Measurements from ENCODE around the gene TMC1.
A peak's percentile ranks its signal among the peaks of the same experiment; 100 is the strongest.
"Not testable (repeated sequence)": the region's sequence is repeated elsewhere in the genome, so short reads cannot be mapped to it uniquely, and the experiment has no call there.

The TMC1 gene

GRCh38 chr9:72480921-72481320, 40.5 kb upstream of the TMC1 start:
- no peak for TF ChIP-seq CTCF (IDR thresholded peaks at IDR 0.05; ENCODE audit: insufficient read depth, missing control alignments)
- DNase-seq (ENCODE audit: insufficient read length, low spot score) (no peak), FAIRE-seq (no peak)

GRCh38 chr9:72485821-72486593, 35.4 kb upstream of the TMC1 start:
- no peak for DNase-seq (ENCODE audit: insufficient read length, low spot score)
- FAIRE-seq = no peak

GRCh38 chr9:72486594-72486955, 34.8 kb upstream of the TMC1 start:
- DNase-seq (ENCODE audit: insufficient read length, low spot score) (no peak), FAIRE-seq (no peak)
- no peak for TF ChIP-seq CTCF (IDR thresholded peaks at IDR 0.05; ENCODE audit: insufficient read depth, missing control alignments)

More at GRCh38 chr9:72485821-72486593, 35.4 kb upstream of the TMC1 start:
- no peak for TF ChIP-seq CTCF (IDR thresholded peaks at IDR 0.05; ENCODE audit: insufficient read depth, missing control alignments)

- not testable (repeated sequence) for DNase-seq (ENCODE audit: insufficient read length, low spot score)
- FAIRE-seq = peak; percentile 6
Measured at GRCh38 chr9:72487665-72488064, 33.7 kb upstream of the TMC1 start.

GRCh38 chr9:72489986-72490385, 31.4 kb upstream of the TMC1 start:
- FAIRE-seq = no peak
- no peak for DNase-seq (ENCODE audit: insufficient read length, low spot score)
- no peak for TF ChIP-seq CTCF (IDR thresholded peaks at IDR 0.05; ENCODE audit: insufficient read depth, missing control alignments)

- FAIRE-seq (no peak), DNase-seq (ENCODE audit: insufficient read length, low spot score) (no peak)
- no peak for TF ChIP-seq CTCF (IDR thresholded peaks at IDR 0.05; ENCODE audit: insufficient read depth, missing control alignments)
Measured at GRCh38 chr9:72491242-72491641, 30.2 kb upstream of the TMC1 start.

GRCh38 chr9:72494051-72494450, 27.4 kb upstream of the TMC1 start:
- FAIRE-seq (peak; percentile 95), DNase-seq (ENCODE audit: insufficient read length, low spot score) (no peak)
- TF ChIP-seq CTCF (IDR thresholded peaks at IDR 0.05; ENCODE audit: insufficient read depth, missing control alignments) = no peak

Measured in D721Med (cell line).